Measurements from ENCODE around the gene WAC.
"Not testable (repeated sequence)": the region's sequence is repeated elsewhere in the genome, so short reads cannot be mapped to it uniquely, and the experiment has no call there.

Gene WAC

GRCh38 chr10:28606568-28606967 is 73.7 kb downstream of the WAC start:
- WGBS, 2 experiments (ENCODE audit: insufficient coverage in 2 of 2) = no CpG with 5 or more reads among the region's 2 CpGs
- H3K4me1 ChIP-seq (ENCODE audit: control insufficient read depth, insufficient read depth, low read length, poor library complexity, severe bottlenecking) = no peaks in the 10 kb centered on the region
- H3K9me3 ChIP-seq (ENCODE audit: control insufficient read depth, low read length) = no peaks in the 10 kb centered on the region
- peaks cover 73% of the 10 kb centered on the region for H3K36me3 ChIP-seq (ENCODE audit: control insufficient read depth, insufficient read depth, low read length)
- H3K4me3 ChIP-seq (ENCODE audit: extremely low read depth, insufficient read depth, low read length, poor library complexity, severe bottlenecking) = no peak overlapping the region
- no peak overlapping the region for H3K27ac ChIP-seq (ENCODE audit: low read depth, low read length, severe bottlenecking)

DNA sequence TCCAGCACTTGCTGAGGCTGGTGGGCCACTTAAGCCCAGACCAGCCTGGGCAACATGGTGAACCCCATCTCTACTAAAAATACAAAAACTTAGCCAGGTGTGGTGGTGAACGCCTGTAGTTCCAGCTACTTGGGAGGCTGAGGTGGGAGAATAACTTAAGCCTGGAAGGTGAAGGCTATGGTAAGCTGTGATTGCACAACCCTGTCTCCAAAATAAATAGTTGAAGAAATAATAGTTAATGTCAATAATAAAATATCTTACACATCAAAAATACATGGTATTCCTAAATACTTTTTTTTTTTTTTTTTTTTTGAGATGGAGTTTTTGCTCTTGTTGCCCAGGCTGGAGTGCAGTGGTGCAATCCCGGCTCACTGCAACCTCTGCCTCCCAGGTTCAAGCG is 76.7 kb downstream of the WAC start:
- not testable (repeated sequence) for H3K9me3 ChIP-seq (ENCODE audit: control insufficient read depth, low read length); H3K4me3 ChIP-seq (ENCODE audit: extremely low read depth, insufficient read depth, low read length, poor library complexity, severe bottlenecking); H3K27ac ChIP-seq (ENCODE audit: low read depth, low read length, severe bottlenecking); H3K4me1 ChIP-seq (ENCODE audit: control insufficient read depth, insufficient read depth, low read length, poor library complexity, severe bottlenecking)
- peaks cover 83% of the 10 kb centered on the region for H3K36me3 ChIP-seq (ENCODE audit: control insufficient read depth, insufficient read depth, low read length)
- WGBS, 2 experiments (ENCODE audit: insufficient coverage in 2 of 2) = no CpG with 5 or more reads among the region's 3 CpGs

DNA sequence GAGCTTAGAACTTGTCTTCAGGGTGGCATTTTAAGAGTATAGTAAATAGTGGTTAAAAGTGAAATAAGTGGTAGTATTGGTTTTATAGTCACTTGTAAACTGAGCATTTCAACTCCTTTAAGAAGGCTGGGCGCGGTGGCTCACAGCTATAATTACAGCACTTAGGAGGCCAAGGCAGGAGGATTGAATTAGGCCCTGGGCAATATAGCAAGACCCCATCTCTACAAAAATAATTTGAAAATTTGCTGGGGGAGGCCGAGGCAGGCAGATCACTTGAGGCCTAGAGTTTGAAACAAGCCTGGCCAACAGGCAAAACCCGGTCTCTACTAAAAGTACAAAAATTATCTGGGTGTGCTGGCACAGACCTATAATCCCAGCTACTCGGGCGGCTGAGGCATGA is 80.0 kb downstream of the WAC start:
- 94 to 100% methylated on average over 4 to 5 of the region's 6 CpGs for WGBS, 2 experiments (ENCODE audit: insufficient coverage in 2 of 2)
- Histone ChIP-seq H3K27ac (ENCODE audit: low read depth, low read length, severe bottlenecking) (no peak overlapping the region), H3K9me3 (ENCODE audit: control insufficient read depth, low read length) (no peaks in the 10 kb centered on the region), H3K36me3 (ENCODE audit: control insufficient read depth, insufficient read depth, low read length) (peaks cover 94% of the 10 kb centered on the region), H3K4me3 (ENCODE audit: extremely low read depth, insufficient read depth, low read length, poor library complexity, severe bottlenecking) (no peak overlapping the region), H3K4me1 (ENCODE audit: control insufficient read depth, insufficient read depth, low read length, poor library complexity, severe bottlenecking) (no peaks in the 10 kb centered on the region)

- Histone ChIP-seq H3K4me1 (ENCODE audit: control insufficient read depth, insufficient read depth, low read length, poor library complexity, severe bottlenecking) (no peaks in the 10 kb centered on the region), H3K27ac (ENCODE audit: low read depth, low read length, severe bottlenecking) (no peak overlapping the region), H3K9me3 (ENCODE audit: control insufficient read depth, low read length) (no peaks in the 10 kb centered on the region), H3K36me3 (ENCODE audit: control insufficient read depth, insufficient read depth, low read length) (peaks cover 93% of the 10 kb centered on the region), H3K4me3 (ENCODE audit: extremely low read depth, insufficient read depth, low read length, poor library complexity, severe bottlenecking) (no peak overlapping the region)
- 83 to 95% methylated on average over 2 of the region's 2 CpGs for WGBS, 2 experiments (ENCODE audit: insufficient coverage in 2 of 2)
These were observed 83.6 kb downstream of the WAC start for GRCh38 chr10:28616514-28616913.

- Histone ChIP-seq H3K4me3 (ENCODE audit: extremely low read depth, insufficient read depth, low read length, poor library complexity, severe bottlenecking) (no peak overlapping the region), H3K4me1 (ENCODE audit: control insufficient read depth, insufficient read depth, low read length, poor library complexity, severe bottlenecking) (no peaks in the 10 kb centered on the region), H3K9me3 (ENCODE audit: control insufficient read depth, low read length) (no peaks in the 10 kb centered on the region), H3K36me3 (ENCODE audit: control insufficient read depth, insufficient read depth, low read length) (peaks cover 72% of the 10 kb centered on the region), H3K27ac (ENCODE audit: low read depth, low read length, severe bottlenecking) (no peak overlapping the region)
- 100% methylated on average over 1 to 2 of the region's 4 CpGs for WGBS, 2 experiments (ENCODE audit: insufficient coverage in 2 of 2)
These were observed 86.5 kb downstream of the WAC start for GRCh38 chr10:28619455-28619854.

- Histone ChIP-seq H3K4me1 (ENCODE audit: control insufficient read depth, insufficient read depth, low read length, poor library complexity, severe bottlenecking) (no peaks in the 10 kb centered on the region), H3K4me3 (ENCODE audit: extremely low read depth, insufficient read depth, low read length, poor library complexity, severe bottlenecking) (no peak overlapping the region), H3K36me3 (ENCODE audit: control insufficient read depth, insufficient read depth, low read length) (peaks cover 64% of the 10 kb centered on the region), H3K9me3 (ENCODE audit: control insufficient read depth, low read length) (no peaks in the 10 kb centered on the region), H3K27ac (ENCODE audit: low read depth, low read length, severe bottlenecking) (peak overlapping the region; percentile 32)
- WGBS, 2 experiments (ENCODE audit: insufficient coverage in 2 of 2) = 100% methylated on average over 1 of the region's 2 CpGs; no CpG with 5 or more reads in 1 of the 2 experiments
These were observed 87.3 kb downstream of the WAC start for GRCh38 chr10:28620251-28620650.

GRCh38 chr10:28623483-28623882 is 90.6 kb downstream of the WAC start:
- WGBS, 2 experiments (ENCODE audit: insufficient coverage in 2 of 2) = 96% methylated on average over 6 to 7 of the region's 7 CpGs
- Histone ChIP-seq H3K36me3 (ENCODE audit: control insufficient read depth, insufficient read depth, low read length) (peaks cover 34% of the 10 kb centered on the region), H3K4me1 (ENCODE audit: control insufficient read depth, insufficient read depth, low read length, poor library complexity, severe bottlenecking) (peaks cover 9% of the 10 kb centered on the region), H3K4me3 (ENCODE audit: extremely low read depth, insufficient read depth, low read length, poor library complexity, severe bottlenecking) (no peak overlapping the region), H3K27ac (ENCODE audit: low read depth, low read length, severe bottlenecking) (peak overlapping the region; percentile 2), H3K9me3 (ENCODE audit: control insufficient read depth, low read length) (no peaks in the 10 kb centered on the region)

DNA sequence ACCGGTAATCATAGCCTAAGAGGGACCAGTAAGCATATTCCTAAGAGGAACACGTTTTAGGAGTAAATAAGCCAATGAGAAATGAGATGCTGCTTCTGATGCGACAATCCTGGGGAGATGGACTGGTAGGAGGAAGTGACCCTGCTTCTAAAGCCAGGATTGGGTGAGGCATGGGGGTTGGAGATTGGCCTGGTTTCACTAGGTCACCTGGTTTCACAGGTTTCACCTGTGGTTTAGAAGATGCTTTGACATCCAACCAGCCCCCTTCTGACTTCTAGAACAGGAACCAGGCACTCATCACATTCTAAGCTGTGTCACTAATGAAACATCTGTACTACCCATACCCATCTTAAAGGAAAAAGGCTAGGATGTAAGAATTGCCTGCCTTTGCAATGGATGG is 91.4 kb downstream of the WAC start:
- WGBS, 2 experiments (ENCODE audit: insufficient coverage in 2 of 2) = 94 to 100% methylated on average over 3 of the region's 3 CpGs
- H3K36me3 ChIP-seq (ENCODE audit: control insufficient read depth, insufficient read depth, low read length) = peaks cover 27% of the 10 kb centered on the region
- peaks cover 13% of the 10 kb centered on the region for H3K4me1 ChIP-seq (ENCODE audit: control insufficient read depth, insufficient read depth, low read length, poor library complexity, severe bottlenecking)

DNA sequence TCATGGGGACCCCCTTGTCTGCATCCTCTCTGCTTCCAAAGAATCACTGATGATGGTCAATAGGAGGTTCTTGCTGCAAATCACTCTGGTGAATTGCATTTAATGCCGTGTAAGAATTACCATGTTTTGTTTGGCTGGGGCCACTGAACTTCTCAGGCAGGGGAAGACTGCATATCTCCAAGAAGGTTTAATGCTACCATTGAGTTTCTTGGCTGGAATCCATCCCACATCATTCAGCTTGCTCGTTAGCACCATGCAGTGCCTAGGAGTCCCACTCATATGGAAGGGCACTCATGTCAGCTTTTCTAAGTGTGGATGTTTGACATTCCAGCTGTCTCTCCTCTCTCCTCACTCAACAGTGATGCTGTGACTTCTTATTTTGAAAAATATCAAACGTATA is 94.2 kb downstream of the WAC start:
- Histone ChIP-seq H3K4me3 (ENCODE audit: extremely low read depth, insufficient read depth, low read length, poor library complexity, severe bottlenecking) (no peak overlapping the region), H3K4me1 (ENCODE audit: control insufficient read depth, insufficient read depth, low read length, poor library complexity, severe bottlenecking) (peaks cover 17% of the 10 kb centered on the region), H3K36me3 (ENCODE audit: control insufficient read depth, insufficient read depth, low read length) (peaks cover 3% of the 10 kb centered on the region), H3K27ac (ENCODE audit: low read depth, low read length, severe bottlenecking) (no peak overlapping the region), H3K9me3 (ENCODE audit: control insufficient read depth, low read length) (no peaks in the 10 kb centered on the region)
- 75 to 93% methylated on average over 2 to 3 of the region's 3 CpGs for WGBS, 2 experiments (ENCODE audit: insufficient coverage in 2 of 2)

More for the DNA sequence above, 91.4 kb downstream of the WAC start:
- H3K4me3 ChIP-seq (ENCODE audit: extremely low read depth, insufficient read depth, low read length, poor library complexity, severe bottlenecking) = no peak overlapping the region
- no peaks in the 10 kb centered on the region for H3K9me3 ChIP-seq (ENCODE audit: control insufficient read depth, low read length)
- H3K27ac ChIP-seq (ENCODE audit: low read depth, low read length, severe bottlenecking) = no peak overlapping the region

GRCh38 chr10:28628184-28628893 is 95.4 kb downstream of the WAC start:
- Histone ChIP-seq H3K4me3 (ENCODE audit: extremely low read depth, insufficient read depth, low read length, poor library complexity, severe bottlenecking) (no peak overlapping the region), H3K9me3 (ENCODE audit: control insufficient read depth, low read length) (no peaks in the 10 kb centered on the region), H3K4me1 (ENCODE audit: control insufficient read depth, insufficient read depth, low read length, poor library complexity, severe bottlenecking) (peaks cover 17% of the 10 kb centered on the region), H3K36me3 (ENCODE audit: control insufficient read depth, insufficient read depth, low read length) (peaks cover 2% of the 10 kb centered on the region), H3K27ac (ENCODE audit: low read depth, low read length, severe bottlenecking) (peak overlapping the region; percentile 2)
- 32 to 37% methylated on average over 12 to 13 of the region's 15 CpGs for WGBS, 2 experiments (ENCODE audit: insufficient coverage in 2 of 2)

DNA sequence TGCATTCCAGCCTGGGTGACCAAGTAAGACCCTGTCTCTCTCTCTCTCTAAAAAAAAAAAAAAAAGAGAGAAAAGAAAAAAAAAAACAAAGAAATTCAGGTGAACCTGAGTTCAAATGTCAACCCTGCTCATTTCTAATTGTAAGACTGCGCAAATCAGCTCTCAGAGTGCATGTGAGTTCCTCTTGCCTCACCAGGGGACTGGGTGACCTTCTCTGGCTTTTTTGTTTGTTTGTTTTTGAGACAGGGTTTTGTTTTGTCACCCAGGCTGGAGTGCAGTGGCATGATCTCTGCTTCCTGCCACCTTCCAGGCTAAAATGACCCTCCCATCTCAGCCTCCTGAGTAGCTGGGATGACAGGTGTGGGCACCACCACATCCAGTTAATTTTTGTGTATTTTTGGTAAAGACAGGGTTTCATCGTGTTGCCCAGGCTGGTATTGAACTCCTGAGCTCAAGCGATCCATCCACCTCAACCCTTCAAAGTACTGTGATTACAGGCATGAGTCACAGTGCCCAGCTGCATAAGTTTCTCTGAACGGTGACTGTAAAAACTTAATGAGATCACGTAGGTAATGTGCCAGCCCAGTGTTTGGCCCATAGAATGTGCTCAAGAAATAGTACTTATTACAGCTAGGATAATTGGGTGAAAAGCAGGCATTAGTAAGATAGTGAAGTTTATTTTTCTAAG is 99.1 kb downstream of the WAC start:
- 91 to 93% methylated on average over 4 to 5 of the region's 5 CpGs for WGBS, 2 experiments (ENCODE audit: insufficient coverage in 2 of 2)
- H3K4me3 ChIP-seq (ENCODE audit: extremely low read depth, insufficient read depth, low read length, poor library complexity, severe bottlenecking) = no peak overlapping the region
- peaks cover 19% of the 10 kb centered on the region for H3K4me1 ChIP-seq (ENCODE audit: control insufficient read depth, insufficient read depth, low read length, poor library complexity, severe bottlenecking)
- H3K9me3 ChIP-seq (ENCODE audit: control insufficient read depth, low read length) = no peaks in the 10 kb centered on the region
- H3K27ac ChIP-seq (ENCODE audit: low read depth, low read length, severe bottlenecking) = no peak overlapping the region
- no peaks in the 10 kb centered on the region for H3K36me3 ChIP-seq (ENCODE audit: control insufficient read depth, insufficient read depth, low read length)

Data from mesodermal cell (in vitro differentiated cells).